Hematopoietic multipotent progenitor cell treated with erythropoietin and hydrocortisone succinate and interleukin-3 and kit ligand, for 17 days (in vitro differentiated cells): ENCODE measurements around the gene PCDHGA1.

Experiments used
- DNase-seq: peaks from one replicate; pipeline ENCODE4 v3.0.0-alpha.2; 2015; ENCODE audit warnings: low spot score

The PCDHGA1 gene

GRCh38 chr5:141492168-141492885 is 162.0 kb downstream of the PCDHGA1 start:
- no peak for DNase-seq

DNA sequence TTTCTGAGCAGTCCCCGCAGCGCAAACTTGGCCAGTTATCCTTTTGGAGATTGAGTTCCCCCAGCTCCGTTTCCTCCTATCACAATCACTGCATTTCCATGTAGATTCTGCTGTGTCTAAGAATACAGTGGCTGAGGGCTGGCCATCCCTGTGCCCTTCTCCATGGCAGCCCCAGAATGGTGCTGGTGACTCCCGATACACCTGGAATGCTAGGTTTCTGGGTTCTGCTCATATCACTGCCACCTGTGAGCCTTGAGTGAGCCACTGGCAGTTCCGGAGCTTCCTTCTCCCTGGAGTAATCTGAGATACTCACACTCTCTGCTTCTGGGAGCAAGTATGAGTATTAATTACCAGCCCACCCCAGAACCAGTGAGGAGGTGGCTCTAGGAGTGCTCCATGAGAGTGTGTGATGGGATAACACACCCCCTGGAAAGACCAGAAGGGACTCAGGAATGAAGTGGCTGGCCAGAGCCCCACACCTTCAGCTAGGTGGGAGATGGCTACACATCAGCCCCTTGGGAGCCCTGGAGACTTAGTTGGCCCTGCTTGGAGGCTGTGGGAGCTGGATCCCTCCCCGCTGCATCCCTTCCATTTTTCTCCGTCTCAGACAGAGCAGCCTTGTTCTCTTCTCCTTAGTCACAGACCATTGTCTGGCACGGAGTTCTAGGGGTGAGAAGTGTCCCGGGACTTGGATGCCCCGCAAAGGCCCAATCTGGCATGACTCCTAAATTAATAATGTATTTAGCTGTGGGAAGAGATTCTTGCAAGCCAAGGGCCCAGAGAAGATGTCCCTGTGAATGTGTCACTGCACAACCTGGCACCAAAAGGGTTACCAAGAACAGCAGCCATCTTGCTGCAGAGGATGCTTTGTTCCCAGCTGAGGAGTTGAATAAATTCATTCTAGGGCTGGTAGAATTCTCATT is 163.4 kb downstream of the PCDHGA1 start:
- no peak for DNase-seq

DNA sequence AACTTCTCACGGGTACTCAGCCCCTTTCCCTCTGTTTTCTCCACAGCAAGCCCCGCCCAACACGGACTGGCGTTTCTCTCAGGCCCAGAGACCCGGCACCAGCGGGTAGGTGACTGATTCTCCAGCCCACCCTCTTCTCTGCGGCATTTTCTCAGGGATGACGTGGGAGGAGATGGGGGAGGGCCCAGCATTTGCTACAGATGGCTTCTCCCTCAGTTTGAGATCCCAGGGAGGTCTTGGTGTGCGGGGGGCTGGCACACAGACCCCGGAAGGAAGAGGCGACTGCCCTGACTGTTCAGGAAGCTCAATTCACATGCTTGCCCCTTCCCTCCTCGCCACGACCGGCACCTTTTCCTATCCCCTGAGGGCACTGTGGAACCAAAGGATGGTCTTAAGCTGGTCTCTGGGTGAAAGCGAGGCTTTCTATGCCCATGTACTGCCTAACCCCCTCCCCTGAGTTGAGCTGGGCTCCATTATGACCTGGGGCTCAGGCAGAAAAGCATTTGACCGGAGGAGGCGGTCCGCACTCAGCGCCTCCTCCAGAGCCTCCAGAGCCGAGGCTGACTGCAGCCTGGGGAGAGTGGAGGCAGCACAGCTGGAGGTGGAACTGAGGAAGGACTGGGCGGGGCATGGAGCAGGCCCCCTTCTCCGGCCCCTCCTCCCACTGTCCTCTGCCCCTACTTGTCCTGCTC is 164.6 kb downstream of the PCDHGA1 start:
- no peak for DNase-seq

DNA sequence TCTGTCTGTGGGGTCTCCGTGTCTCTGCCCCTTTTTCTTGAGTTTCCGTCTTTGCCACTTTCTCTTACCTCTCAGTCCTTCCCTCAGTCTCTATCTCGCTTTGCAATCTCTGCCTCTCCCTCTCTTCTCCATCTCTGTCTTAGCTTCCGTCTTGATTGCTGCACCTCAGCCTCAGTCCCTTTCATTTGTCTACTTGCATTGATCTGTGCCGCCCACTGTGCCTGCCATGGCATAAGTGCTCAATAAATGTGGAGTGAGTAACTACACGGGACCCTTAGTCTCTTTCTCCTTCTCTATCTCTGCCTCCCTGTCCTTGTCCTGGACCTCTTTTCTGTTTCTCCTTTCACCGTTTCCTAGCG is 165.1 kb downstream of the PCDHGA1 start:
- no peak for DNase-seq

- DNase-seq = no peak
Measured at GRCh38 chr5:141496038-141496437, 165.7 kb downstream of the PCDHGA1 start.

GRCh38 chr5:141501761-141502160 is 171.4 kb downstream of the PCDHGA1 start:
- no peak for DNase-seq

GRCh38 chr5:141503681-141504080 is 173.4 kb downstream of the PCDHGA1 start:
- no peak for DNase-seq

- DNase-seq = no peak
Measured at GRCh38 chr5:141504216-141504615, 173.9 kb downstream of the PCDHGA1 start.

GRCh38 chr5:141506381-141507155 is 176.3 kb downstream of the PCDHGA1 start:
- DNase-seq = no peak

DNA sequence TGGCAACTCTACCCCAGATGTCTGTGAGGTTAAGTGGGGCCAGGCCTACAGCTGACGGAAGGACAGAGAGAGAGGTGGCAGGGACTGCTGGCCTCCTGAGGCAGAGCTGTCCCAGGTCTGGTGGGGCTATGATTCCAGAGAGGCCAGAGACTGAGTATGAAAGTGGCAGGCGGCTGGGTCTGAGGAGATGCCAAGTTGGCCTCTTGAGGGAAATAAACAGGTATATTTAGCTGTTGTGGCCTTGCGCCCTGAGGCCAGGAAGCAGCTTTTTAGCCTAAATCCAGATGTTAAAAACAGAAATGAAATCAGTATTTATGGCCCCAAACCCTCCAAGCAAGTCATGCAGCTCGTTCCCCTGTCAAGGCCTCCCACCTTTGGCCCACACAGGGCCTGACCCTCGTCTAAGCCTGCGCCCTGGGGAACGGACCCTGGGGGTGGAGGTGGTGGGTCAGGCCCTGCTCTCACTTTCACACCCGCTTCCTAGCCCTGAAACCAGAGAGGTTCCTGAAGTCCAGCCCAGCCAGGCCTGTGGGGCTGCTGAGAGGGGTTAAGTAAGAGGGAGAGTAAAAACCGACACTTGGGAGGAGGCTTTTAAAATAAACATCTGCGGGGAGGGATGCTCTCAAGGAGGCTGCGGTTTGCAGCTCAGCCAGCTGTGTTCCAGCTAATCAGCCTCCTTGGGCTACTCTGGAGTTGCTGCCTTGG is 177.2 kb downstream of the PCDHGA1 start:
- no peak for DNase-seq

DNA sequence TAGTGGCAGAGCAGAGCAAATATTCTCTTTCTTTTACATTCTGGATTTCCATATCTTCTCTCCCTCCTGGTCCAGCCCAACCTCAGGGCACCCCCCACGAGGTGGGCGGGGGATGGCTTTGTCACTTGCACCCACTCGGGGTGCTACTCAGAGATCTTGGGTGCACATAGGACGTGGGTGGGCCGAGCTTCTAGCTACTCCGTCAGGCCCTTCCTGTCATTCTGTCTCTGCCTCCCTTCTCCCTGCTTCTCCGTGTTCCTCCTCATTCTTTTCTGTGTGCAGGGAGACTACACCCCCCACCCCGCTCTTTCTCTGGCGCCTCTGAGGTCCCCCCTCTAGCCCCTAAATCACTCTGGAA is 178.1 kb downstream of the PCDHGA1 start:
- no peak for DNase-seq

GRCh38 chr5:141508798-141509611 is 178.7 kb downstream of the PCDHGA1 start:
- DNase-seq = no peak

DNA sequence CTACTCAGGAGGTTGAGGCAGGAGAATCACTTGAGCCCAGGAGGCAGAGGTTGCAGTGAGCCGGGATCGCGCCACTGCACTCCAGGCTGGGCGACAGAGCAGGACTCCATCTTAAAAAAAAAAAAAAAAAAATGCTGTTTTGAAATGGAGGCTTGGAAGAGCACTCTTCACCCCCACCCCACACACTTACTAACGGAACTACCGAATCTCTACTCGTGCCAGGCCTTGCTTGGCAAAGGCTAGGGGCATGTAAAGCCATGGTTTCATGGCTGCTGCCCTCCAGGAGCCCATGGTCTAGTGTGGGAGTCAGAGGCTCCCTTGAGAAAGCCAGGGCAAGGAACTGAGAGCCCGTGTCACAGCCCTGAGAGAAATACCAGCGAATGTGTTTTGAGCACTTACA is 179.8 kb downstream of the PCDHGA1 start:
- DNase-seq = no peak

DNA sequence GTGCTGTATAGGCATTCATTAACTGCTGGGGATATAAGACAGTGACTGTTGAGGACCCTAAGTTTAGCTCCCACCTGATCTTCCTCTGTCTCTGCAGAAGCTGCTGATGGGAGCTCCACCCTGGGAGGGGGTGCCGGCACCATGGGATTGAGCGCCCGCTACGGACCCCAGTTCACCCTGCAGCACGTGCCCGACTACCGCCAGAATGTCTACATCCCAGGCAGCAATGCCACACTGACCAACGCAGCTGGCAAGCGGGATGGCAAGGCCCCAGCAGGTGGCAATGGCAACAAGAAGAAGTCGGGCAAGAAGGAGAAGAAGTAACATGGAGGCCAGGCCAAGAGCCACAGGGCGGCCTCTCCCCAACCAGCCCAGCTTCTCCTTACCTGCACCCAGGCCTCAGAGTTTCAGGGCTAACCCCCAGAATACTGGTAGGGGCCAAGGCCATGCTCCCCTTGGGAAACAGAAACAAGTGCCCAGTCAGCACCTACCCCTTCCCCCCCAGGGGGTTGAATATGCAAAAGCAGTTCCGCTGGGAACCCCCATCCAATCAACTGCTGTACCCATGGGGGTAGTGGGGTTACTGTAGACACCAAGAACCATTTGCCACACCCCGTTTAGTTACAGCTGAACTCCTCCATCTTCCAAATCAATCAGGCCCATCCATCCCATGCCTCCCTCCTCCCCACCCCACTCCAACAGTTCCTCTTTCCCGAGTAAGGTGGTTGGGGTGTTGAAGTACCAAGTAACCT is 180.7 kb downstream of the PCDHGA1 start:
- DNase-seq = no peak

DNA sequence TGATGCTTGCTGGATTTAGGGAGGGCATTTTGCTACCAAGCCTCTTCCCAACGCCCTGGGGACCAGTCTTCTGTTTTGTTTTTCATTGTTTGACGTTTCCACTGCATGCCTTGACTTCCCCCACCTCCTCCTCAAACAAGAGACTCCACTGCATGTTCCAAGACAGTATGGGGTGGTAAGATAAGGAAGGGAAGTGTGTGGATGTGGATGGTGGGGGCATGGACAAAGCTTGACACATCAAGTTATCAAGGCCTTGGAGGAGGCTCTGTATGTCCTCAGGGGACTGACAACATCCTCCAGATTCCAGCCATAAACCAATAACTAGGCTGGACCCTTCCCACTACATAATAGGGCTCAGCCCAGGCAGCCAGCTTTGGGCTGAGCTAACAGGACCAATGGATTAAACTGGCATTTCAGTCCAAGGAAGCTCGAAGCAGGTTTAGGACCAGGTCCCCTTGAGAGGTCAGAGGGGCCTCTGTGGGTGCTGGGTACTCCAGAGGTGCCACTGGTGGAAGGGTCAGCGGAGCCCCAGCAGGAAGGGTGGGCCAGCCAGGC is 181.5 kb downstream of the PCDHGA1 start:
- DNase-seq = no peak

GRCh38 chr5:141512390-141512910 is 182.1 kb downstream of the PCDHGA1 start:
- peak; percentile 83 for DNase-seq

DNA sequence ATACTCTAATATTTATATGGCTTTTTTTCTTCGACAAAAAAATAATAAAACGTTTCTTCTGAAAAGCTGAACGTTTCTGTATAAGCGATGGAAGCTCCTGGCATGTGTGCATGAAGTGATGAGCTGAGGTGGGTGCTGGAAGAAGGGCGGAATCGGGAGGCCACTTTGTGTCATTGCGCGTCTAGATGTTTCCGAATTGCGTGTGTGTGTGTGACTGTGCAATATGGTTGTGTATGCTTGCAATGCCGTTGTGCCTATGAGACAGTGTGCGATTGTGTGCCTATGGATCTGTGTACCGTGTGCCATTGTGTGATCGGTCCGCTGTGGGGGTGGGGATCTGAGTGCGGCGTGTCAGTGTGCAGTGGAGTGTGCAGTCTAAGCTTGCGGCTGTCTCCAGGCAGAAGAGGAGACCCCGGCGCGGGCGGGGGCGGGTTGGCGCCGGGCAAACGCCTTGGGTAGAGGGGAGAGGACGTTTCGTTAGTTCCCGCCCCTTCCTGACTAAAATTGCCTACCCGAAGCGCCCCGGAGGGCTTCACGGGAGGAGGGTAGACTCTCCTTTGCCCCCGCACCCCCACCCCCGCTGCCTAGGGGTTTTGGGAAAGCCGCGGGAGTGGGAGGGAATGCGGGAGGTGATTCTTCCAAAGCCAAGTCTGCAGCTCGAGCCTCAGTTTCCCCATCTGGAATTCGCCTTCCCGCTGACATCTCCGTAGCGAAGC is 182.8 kb downstream of the PCDHGA1 start:
- no peak for DNase-seq

DNA sequence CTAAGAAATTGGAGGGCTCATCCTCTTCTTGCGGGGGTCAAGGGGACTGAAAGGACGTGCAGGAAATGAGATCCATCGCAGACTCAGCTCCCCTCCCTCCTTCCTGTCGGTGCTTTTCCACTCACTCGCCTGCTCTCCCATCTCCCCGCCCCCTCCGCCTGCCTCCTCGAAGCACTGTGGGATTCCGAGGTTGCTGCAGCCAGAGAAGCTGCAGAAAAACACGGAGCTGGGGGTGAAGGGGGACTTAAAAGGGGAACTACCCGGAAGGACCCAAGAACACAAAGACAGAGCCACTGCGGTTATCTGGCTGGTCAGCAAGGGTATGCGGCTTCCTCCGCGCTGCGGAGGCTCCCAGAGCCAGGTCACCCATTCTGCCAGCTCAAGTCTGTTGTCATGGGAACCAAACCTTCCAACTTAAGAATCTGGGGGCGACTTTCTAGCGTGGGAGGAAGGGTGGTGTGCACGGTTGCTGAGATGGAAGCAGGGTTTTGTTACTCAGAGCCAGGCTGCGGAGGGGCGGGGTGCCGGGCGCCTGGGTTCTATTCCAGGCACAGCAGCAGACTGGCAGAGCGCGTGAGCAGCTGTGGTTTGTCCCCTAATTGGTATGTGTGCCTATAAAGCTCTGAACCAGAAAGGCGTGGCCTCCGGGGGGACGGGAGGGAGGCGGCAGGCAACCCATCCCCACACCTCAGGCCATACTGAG is 183.5 kb downstream of the PCDHGA1 start:
- DNase-seq = no peak
